ENCODE measurements around the gene DIS3L2.

DNA sequence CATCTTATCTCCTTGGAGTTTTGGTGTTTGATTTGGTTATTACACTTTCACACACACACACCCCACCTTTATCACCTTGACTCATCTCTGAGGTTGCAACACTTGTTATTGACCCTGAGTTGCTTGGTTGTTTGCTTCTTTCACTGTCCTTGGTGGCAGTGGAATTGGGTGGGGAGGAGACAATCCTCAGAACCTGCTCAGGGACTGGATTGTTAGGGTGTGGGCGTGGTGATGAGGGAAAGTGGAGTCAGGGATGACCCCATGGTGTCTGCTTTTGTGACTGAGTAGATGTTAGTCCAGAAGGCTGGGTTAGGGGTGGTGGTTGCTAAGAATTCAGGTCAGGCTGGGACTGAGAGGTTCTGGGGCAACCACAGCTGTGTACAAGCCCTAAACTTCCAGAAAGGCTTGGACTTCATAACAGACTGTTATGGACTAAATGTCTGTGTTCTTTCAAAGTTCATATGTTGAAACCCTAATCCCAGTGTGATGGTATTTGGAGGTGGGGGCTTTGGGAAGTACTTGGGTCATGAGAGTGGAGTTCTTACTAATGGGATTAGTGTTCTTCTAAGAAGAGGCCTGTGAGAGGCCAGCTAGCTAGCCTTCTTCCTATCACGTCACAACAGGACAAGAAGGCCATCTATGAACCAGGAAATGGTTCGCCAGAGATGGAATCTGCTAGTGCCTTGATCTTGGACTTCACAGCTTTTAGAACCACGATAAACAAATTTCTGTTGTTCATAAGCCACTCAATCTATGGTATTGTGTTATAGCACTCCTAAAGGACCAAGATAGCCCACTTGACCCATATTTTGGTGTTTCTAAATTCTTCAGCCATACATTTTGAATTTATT lies 3.4 kb upstream of the DIS3L2 start:
- TF ChIP-seq, protein P1, sequence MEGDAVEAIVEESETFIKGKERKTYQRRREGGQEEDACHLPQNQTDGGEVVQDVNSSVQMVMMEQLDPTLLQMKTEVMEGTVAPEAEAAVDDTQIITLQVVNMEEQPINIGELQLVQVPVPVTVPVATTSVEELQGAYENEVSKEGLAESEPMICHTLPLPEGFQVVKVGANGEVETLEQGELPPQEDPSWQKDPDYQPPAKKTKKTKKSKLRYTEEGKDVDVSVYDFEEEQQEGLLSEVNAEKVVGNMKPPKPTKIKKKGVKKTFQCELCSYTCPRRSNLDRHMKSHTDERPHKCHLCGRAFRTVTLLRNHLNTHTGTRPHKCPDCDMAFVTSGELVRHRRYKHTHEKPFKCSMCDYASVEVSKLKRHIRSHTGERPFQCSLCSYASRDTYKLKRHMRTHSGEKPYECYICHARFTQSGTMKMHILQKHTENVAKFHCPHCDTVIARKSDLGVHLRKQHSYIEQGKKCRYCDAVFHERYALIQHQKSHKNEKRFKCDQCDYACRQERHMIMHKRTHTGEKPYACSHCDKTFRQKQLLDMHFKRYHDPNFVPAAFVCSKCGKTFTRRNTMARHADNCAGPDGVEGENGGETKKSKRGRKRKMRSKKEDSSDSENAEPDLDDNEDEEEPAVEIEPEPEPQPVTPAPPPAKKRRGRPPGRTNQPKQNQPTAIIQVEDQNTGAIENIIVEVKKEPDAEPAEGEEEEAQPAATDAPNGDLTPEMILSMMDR (conservative IDR thresholded peaks at IDR 0.05; ENCODE audit: low read length) = no peak
- TF ChIP-seq EZH2phosphoT487 (IDR thresholded peaks at IDR 0.05; ENCODE audit: borderline replicate concordance, low read depth, low read length) = no peak

All from OCI-LY7 (cell line).